Prostate gland (tissue), 2 donors: ENCODE data around the gene RSPRY1. TPM values are rescaled to one million over a fixed set of nuclear protein-coding genes. Genes with fewer than 3 reads are reported as not detected.

Source experiments
- DNase-seq: peaks from one replicate; pipeline ENCODE4 v3.0.0-alpha.2; 2019; ENCODE audit warnings: low spot score
- H3K27ac ChIP-seq, 2 donors: fragments of 200-600 bp; sonication (generic); 2 replicates each; pipeline ENCODE4 v1.5.1; 2017 to 2019
- H3K27me3 ChIP-seq: fragments of 200-600 bp; sonication (generic); replicated peaks from 2 replicates; pipeline ENCODE4 v1.5.1; 2019; ENCODE audit not compliant: insufficient read depth
- H3K36me3 ChIP-seq, 2 donors: fragments of 200-600 bp; sonication (generic); 1 replicate in 1 of 2; 2 replicates in 1 of 2; pipeline versions ENCODE4 v1.5.1 to v1.8.1; 2017 to 2019
- H3K4me1 ChIP-seq: fragments of 200-600 bp; sonication (generic); replicated peaks from 2 replicates; pipeline ENCODE4 v1.5.1; 2019
- H3K4me3 ChIP-seq, 2 donors: fragments of 200-600 bp; sonication (generic); 2 replicates each; pipeline ENCODE4 v1.5.1; 2017 to 2019
- H3K9me3 ChIP-seq: fragments of 200-600 bp; sonication (generic); 2 replicates; pipeline ENCODE4 v1.5.1; 2017
- CTCF ChIP-seq, 4 experiments: fragments of 200-600 bp in 2 of 4; fragments of 450-650 bp in 2 of 4; sonication (generic) in 2 of 4; IDR thresholded peaks; 1 replicate in 3 of 4; 2 replicates in 1 of 4; pipeline ENCODE4 v1.5.1; 2016 to 2019; ENCODE audit warnings: antibody characterized with exemption in 4 of 4, mild to moderate bottlenecking in 2 of 4, moderate library complexity in 2 of 4
- POLR2A ChIP-seq: fragments of 450-650 bp; IDR thresholded peaks from one replicate; pipeline ENCODE4 v1.6.1; 2016; ENCODE audit warnings: antibody characterized with exemption, mild to moderate bottlenecking
- POLR2AphosphoS5 ChIP-seq: sonication (generic); formaldehyde crosslinking; IDR thresholded peaks from one replicate; pipeline ENCODE4 v1.6.1; 2017; ENCODE audit warnings: antibody characterized with exemption
- WGBS: methylation state at CpG from one replicate; pipeline ENCODE4 v1.1.5; 2018; 5-methylcytosine and 5-hydroxymethylcytosine counted together
- intact Hi-C: fragments of 100-400 bp; cut with DNase I; formaldehyde crosslinking; loops from one replicate; pipeline ENCODE4 v1.14.2; 2022
- total RNA-seq, 2 donors: library from RNA; depleted of rRNA; stranded (reverse); fragments of >200 nt; gene quantifications; one replicate each; pipeline ENCODE4 v1.1.0, GENCODE V29; 2016

RSPRY1 gene
- total RNA-seq, 2 donors from 2014 or later = 35.8 to 45.3 TPM

GRCh38 chr16:57167538-57167937 is 18.6 kb upstream of the RSPRY1 start:
- Histone ChIP-seq H3K4me1 (peaks cover 7% of the 10 kb centered on the region), H3K9me3 (no peaks in the 10 kb centered on the region), H3K27ac (no peak overlapping the region), H3K27me3 (no peaks in the 10 kb centered on the region), H3K36me3 (peaks cover 0 to 17% of the 10 kb centered on the region in 2 donors), H3K4me3 (no peak overlapping the region)
- no peak for TF ChIP-seq POLR2AphosphoS5
- no peak for TF ChIP-seq POLR2A
- no peak for TF ChIP-seq CTCF (IDR thresholded peaks at IDR 0.05)
- intact Hi-C loops = loop anchor here (1.0 kb wide), 1 partner anchor 81 kb away; no protein-coding TSS in a partner anchor
- DNase-seq = no peak
- WGBS = 21% methylated on average over 3 of the region's 3 CpGs

GRCh38 chr16:57167953-57168352 is 18.2 kb upstream of the RSPRY1 start:
- H3K4me3 ChIP-seq = no peak overlapping the region
- peaks cover 0 to 17% of the 10 kb centered on the region in 2 donors for H3K36me3 ChIP-seq
- H3K4me1 ChIP-seq = peaks cover 7% of the 10 kb centered on the region
- TF ChIP-seq POLR2AphosphoS5 (peak; percentile 47), POLR2A (no peak), CTCF (IDR thresholded peaks at IDR 0.05) (peak; percentile 29 to 78 (median 62))
- intact Hi-C loops = loop anchor here (1.0 kb wide), 1 partner anchor 82 kb away; no protein-coding TSS in a partner anchor
- H3K27me3 ChIP-seq = no peaks in the 10 kb centered on the region
- no peaks in the 10 kb centered on the region for H3K9me3 ChIP-seq
- no peak overlapping the region for H3K27ac ChIP-seq
- DNase-seq = peak; percentile 33
- WGBS = 4% methylated on average over 4 of the region's 4 CpGs

- TF ChIP-seq POLR2AphosphoS5 (no peak), POLR2A (no peak), CTCF (IDR thresholded peaks at IDR 0.05) (no peak)
- peaks cover 0 to 17% of the 10 kb centered on the region in 2 donors for H3K36me3 ChIP-seq
- no peak overlapping the region for H3K27ac ChIP-seq
- no peak overlapping the region for H3K4me3 ChIP-seq
- no peaks in the 10 kb centered on the region for H3K27me3 ChIP-seq
- peaks cover 7% of the 10 kb centered on the region for H3K4me1 ChIP-seq
- DNase-seq = no peak
- H3K9me3 ChIP-seq = no peaks in the 10 kb centered on the region
- intact Hi-C loops = no loop called here
Measured at GRCh38 chr16:57169327-57169726, 16.8 kb upstream of the RSPRY1 start.

GRCh38 chr16:57172721-57173290 is 13.3 kb upstream of the RSPRY1 start:
- TF ChIP-seq POLR2AphosphoS5 = no peak
- no peak for TF ChIP-seq POLR2A
- Histone ChIP-seq H3K27me3 (no peaks in the 10 kb centered on the region), H3K9me3 (no peaks in the 10 kb centered on the region), H3K36me3 (peaks cover 0 to 17% of the 10 kb centered on the region in 2 donors), H3K4me3 (no peak overlapping the region), H3K4me1 (no peaks in the 10 kb centered on the region), H3K27ac (no peak overlapping the region)
- intact Hi-C loops = no loop called here
- DNase-seq = no peak
- WGBS = 82% methylated on average over 5 of the region's 5 CpGs

- TF ChIP-seq POLR2A = no peak
- no peak for TF ChIP-seq POLR2AphosphoS5
- TF ChIP-seq CTCF (IDR thresholded peaks at IDR 0.05) = no peak
- Histone ChIP-seq H3K27ac (no peak overlapping the region), H3K36me3 (peaks cover 0 to 10% of the 10 kb centered on the region in 2 donors), H3K4me1 (peaks cover 5% of the 10 kb centered on the region), H3K9me3 (no peaks in the 10 kb centered on the region), H3K27me3 (no peaks in the 10 kb centered on the region), H3K4me3 (no peak overlapping the region)
- intact Hi-C loops = no loop called here
- DNase-seq = no peak
- 55% methylated on average over 5 of the region's 5 CpGs for WGBS
Measured at GRCh38 chr16:57175896-57176295, 10.2 kb upstream of the RSPRY1 start.
